Esophagus squamous epithelium (tissue), 5 donors: ENCODE results near the gene ENDOU. TPM values are rescaled to one million over a fixed set of nuclear protein-coding genes. Genes with fewer than 3 reads are reported as not detected.
A peak's percentile ranks its signal among the peaks of the same experiment; 100 is the strongest.

Source experiments
- DNase-seq: peaks from one replicate; lab custom pipeline; 2025; lab: John Stamatoyannopoulos, UW
- H3K27ac ChIP-seq, 4 donors: fragments of 200-600 bp; sonication (generic); one replicate each; pipeline ENCODE4 v1.5.1; 2016 to 2019; ENCODE audit warnings: mild to moderate bottlenecking in 1 of 4
- H3K27me3 ChIP-seq, 4 donors: fragments of 200-600 bp; sonication (generic); 1 replicate in 3 of 4; 2 replicates in 1 of 4; pipeline versions ENCODE4 v1.5.1 to v1.6.0; 2017 to 2021; ENCODE audit warnings: antibody characterized with exemption in 1 of 4
- H3K36me3 ChIP-seq, 3 donors: fragments of 200-600 bp; sonication (generic); one replicate each; pipeline ENCODE4 v1.5.1; 2016 to 2019
- H3K4me1 ChIP-seq, 3 donors: fragments of 200-600 bp; sonication (generic); one replicate each; pipeline ENCODE4 v1.5.1; 2017 to 2019
- H3K4me3 ChIP-seq, 4 donors: fragments of 200-600 bp; sonication (generic); 1 replicate in 3 of 4; 2 replicates in 1 of 4; pipeline ENCODE4 v1.5.1; 2016 to 2019; ENCODE audit warnings: mild to moderate bottlenecking in 2 of 4, moderate library complexity in 1 of 4
- H3K9me3 ChIP-seq, 3 donors: fragments of 200-600 bp; sonication (generic); one replicate each; pipeline ENCODE4 v1.5.1; 2016 to 2019
- POLR2A ChIP-seq, 4 donors: fragments of 450-650 bp; IDR thresholded peaks; one replicate each; pipeline ENCODE4 v1.6.1; 2017; ENCODE audit warnings: antibody characterized with exemption in 4 of 4, mild to moderate bottlenecking in 4 of 4, moderate library complexity in 3 of 4
- WGBS, 2 donors: methylation state at CpG; one replicate each; pipeline ENCODE4 v1.1.5; 2018; 5-methylcytosine and 5-hydroxymethylcytosine counted together
- intact Hi-C: fragments of 100-400 bp; cut with DNase I; formaldehyde crosslinking; loops from one replicate; pipeline ENCODE4 v1.15.0; 2022
- total RNA-seq, 4 donors: library from RNA; depleted of rRNA; stranded (reverse); fragments of >200 nt; gene quantifications; one replicate each; pipeline ENCODE4 v1.1.0, GENCODE V29; 2016
- TF ChIP-seq, protein P1 (sequence below), 6 experiments: fragments of 450-650 bp in 4 of 6; fragments of 200-600 bp in 2 of 6; sonication (generic) in 2 of 6; IDR thresholded peaks; one replicate each; pipeline ENCODE4 v1.5.1; 2016 to 2019; ENCODE audit warnings: antibody characterized with exemption in 6 of 6, mild to moderate bottlenecking in 4 of 6, moderate library complexity in 4 of 6
- donor health status: DM: yes; HTN: yes; CAD: no.

Gene ENDOU
- total RNA-seq, 4 donors from 2014 or later, result 39.8 to 112 (median 46.3) TPM

DNA sequence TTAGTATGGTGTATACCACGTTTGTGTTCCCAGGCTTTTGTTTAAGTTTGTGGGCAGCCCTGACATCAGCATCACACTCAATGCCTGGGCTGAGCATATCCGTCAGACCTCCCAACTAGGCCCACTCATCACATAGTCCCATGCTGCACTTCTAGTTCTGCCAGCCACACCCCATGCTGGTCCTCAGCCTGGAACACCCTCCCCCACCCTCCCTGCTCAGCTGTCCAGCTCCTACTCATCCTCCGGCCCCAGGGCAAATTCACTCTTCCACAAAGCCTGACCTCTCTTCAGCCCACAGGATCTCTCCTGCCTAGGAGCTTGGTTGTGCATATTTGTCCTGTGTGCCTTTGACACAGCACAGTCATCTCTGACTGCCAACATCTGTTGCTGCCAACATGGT is 3.9 kb upstream of the ENDOU start:
- Histone ChIP-seq H3K27me3 (no peaks in the 10 kb centered on the region), H3K36me3 (no peaks in the 10 kb centered on the region), H3K4me3 (no peak overlapping the region), H3K4me1 (peaks cover 0 to 87% (median 18%) of the 10 kb centered on the region in 3 donors), H3K27ac (no peak overlapping the region), H3K9me3 (no peaks in the 10 kb centered on the region)
- intact Hi-C loops, result loop anchor here (10.0 kb wide), 1 partner anchor 226 kb away; no protein-coding TSS in a partner anchor
- no peak for DNase-seq
- TF ChIP-seq, protein P1, sequence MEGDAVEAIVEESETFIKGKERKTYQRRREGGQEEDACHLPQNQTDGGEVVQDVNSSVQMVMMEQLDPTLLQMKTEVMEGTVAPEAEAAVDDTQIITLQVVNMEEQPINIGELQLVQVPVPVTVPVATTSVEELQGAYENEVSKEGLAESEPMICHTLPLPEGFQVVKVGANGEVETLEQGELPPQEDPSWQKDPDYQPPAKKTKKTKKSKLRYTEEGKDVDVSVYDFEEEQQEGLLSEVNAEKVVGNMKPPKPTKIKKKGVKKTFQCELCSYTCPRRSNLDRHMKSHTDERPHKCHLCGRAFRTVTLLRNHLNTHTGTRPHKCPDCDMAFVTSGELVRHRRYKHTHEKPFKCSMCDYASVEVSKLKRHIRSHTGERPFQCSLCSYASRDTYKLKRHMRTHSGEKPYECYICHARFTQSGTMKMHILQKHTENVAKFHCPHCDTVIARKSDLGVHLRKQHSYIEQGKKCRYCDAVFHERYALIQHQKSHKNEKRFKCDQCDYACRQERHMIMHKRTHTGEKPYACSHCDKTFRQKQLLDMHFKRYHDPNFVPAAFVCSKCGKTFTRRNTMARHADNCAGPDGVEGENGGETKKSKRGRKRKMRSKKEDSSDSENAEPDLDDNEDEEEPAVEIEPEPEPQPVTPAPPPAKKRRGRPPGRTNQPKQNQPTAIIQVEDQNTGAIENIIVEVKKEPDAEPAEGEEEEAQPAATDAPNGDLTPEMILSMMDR (IDR thresholded peaks at IDR 0.05), result no peak
- TF ChIP-seq POLR2A (IDR thresholded peaks at IDR 0.05), result no peak
- WGBS, 2 donors, result 49 to 66% methylated on average over 3 of the region's 3 CpGs

- H3K36me3 ChIP-seq, result peaks cover 0 to 11% (median 0%) of the 10 kb centered on the region in 3 donors
- peaks cover 6 to 94% (median 24%) of the 10 kb centered on the region in 3 donors for H3K4me1 ChIP-seq
- no peaks in the 10 kb centered on the region for H3K27me3 ChIP-seq
- DNase-seq, result no peak
- intact Hi-C loops, result loop anchor here (10.0 kb wide), 1 partner anchor 229 kb away; no protein-coding TSS in a partner anchor
- TF ChIP-seq, protein P1 (IDR thresholded peaks at IDR 0.05), result no peak
- 36 to 39% methylated on average over 5 of the region's 5 CpGs for WGBS, 2 donors
- peak overlapping the region; percentile 65 to 81 (median 68) for H3K27ac ChIP-seq
- peak overlapping the region in 1 of 4 donors; percentile 38 for H3K4me3 ChIP-seq
- no peaks in the 10 kb centered on the region for H3K9me3 ChIP-seq
Measured at GRCh38 chr12:47725893-47726292, 603 bp upstream of the ENDOU start.

DNA sequence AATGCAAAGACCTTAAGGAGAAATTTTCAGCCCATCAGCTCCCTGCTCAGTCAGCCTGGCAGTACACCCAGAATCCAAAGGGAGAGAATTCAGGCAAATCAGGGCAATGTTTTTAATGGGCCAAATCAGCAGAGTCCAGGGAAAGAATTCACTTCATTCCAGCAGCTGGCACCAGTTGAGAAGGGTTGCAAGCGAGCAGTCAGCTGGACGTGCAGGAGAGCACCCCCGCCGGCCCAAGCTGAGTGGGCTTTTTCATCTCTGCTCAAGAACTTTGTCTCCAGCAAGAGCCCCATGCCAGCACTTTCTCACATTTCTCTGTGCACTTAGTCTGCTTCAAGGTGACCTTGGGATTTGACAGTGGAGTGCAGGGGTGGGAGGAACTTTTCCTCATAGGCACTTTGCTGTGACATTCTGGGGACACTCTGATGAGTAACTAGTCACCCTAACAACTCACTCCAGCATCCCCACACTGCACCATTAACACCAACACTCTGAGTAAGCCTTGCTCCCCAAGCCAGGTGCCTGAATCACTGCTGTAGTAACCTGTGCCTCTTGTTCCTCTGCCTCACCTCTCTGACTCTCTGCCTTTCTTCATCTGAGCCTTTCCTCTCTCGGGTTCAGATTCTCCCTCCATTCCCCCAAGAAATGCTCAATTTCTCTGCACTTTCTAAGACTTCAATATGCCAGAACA is 2.2 kb downstream of the ENDOU start:
- H3K4me3 ChIP-seq, result peak overlapping the region in 2 of 4 donors; percentile 38 to 40
- peaks cover 0 to 29% (median 0%) of the 10 kb centered on the region in 3 donors for H3K36me3 ChIP-seq
- peaks cover 7 to 84% (median 26%) of the 10 kb centered on the region in 3 donors for H3K4me1 ChIP-seq
- TF ChIP-seq, protein P1 (IDR thresholded peaks at IDR 0.05), result no peak
- TF ChIP-seq POLR2A (IDR thresholded peaks at IDR 0.05), result no peak
- intact Hi-C loops, result loop anchor here (10.0 kb wide), 1 partner anchor 232 kb away; no protein-coding TSS in a partner anchor
- H3K27me3 ChIP-seq, result no peaks in the 10 kb centered on the region
- peak overlapping the region; percentile 24 to 81 (median 74) for H3K27ac ChIP-seq
- WGBS, 2 donors, result 65 to 90% methylated on average over 3 of the region's 5 CpGs
- H3K9me3 ChIP-seq, result no peaks in the 10 kb centered on the region
- DNase-seq, result no peak

GRCh38 chr12:47722136-47722834 is 3.0 kb downstream of the ENDOU start:
- DNase-seq, result no peak
- Histone ChIP-seq H3K27ac (peak overlapping the region; percentile 24 to 81 (median 65)), H3K9me3 (no peaks in the 10 kb centered on the region), H3K4me1 (peaks cover 15 to 87% (median 34%) of the 10 kb centered on the region in 3 donors), H3K27me3 (no peaks in the 10 kb centered on the region), H3K36me3 (peaks cover 0 to 29% (median 0%) of the 10 kb centered on the region in 3 donors), H3K4me3 (peak overlapping the region in 1 of 4 donors; percentile 5)
- intact Hi-C loops, result loop anchor here (10.0 kb wide), 1 partner anchor 233 kb away; no protein-coding TSS in a partner anchor
- WGBS, 2 donors, result 33 to 75% methylated on average over 6 to 7 of the region's 7 CpGs
- TF ChIP-seq POLR2A (IDR thresholded peaks at IDR 0.05), result no peak
- TF ChIP-seq, protein P1 (IDR thresholded peaks at IDR 0.05), result no peak
